Measurements from ENCODE around the gene MARF1. TPM values are rescaled to one million over a fixed set of nuclear protein-coding genes. Genes with fewer than 3 reads are reported as not detected.
"Not testable (repeated sequence)": the region's sequence is repeated elsewhere in the genome, so short reads cannot be mapped to it uniquely, and the experiment has no call there.

The MARF1 gene
- total RNA-seq, 6 donors from 2014 or later: 27.2 to 94.3 (median 71.3) TPM

- TF ChIP-seq POLR2A (IDR thresholded peaks at IDR 0.05) (no peak), POLR2AphosphoS5 (IDR thresholded peaks at IDR 0.05) (no peak), EP300 (IDR thresholded peaks at IDR 0.05) (no peak)
- TF ChIP-seq, protein P1, sequence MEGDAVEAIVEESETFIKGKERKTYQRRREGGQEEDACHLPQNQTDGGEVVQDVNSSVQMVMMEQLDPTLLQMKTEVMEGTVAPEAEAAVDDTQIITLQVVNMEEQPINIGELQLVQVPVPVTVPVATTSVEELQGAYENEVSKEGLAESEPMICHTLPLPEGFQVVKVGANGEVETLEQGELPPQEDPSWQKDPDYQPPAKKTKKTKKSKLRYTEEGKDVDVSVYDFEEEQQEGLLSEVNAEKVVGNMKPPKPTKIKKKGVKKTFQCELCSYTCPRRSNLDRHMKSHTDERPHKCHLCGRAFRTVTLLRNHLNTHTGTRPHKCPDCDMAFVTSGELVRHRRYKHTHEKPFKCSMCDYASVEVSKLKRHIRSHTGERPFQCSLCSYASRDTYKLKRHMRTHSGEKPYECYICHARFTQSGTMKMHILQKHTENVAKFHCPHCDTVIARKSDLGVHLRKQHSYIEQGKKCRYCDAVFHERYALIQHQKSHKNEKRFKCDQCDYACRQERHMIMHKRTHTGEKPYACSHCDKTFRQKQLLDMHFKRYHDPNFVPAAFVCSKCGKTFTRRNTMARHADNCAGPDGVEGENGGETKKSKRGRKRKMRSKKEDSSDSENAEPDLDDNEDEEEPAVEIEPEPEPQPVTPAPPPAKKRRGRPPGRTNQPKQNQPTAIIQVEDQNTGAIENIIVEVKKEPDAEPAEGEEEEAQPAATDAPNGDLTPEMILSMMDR (IDR thresholded peaks at IDR 0.05): no peak
- Histone ChIP-seq H3K36me3 (no peaks in the 10 kb centered on the region), H3K27ac (no peak overlapping the region), H3K27me3 (no peaks in the 10 kb centered on the region), H3K9me3 (no peaks in the 10 kb centered on the region), H3K4me3 (no peak overlapping the region), H3K4me1 (peaks cover 0 to 8% (median 1%) of the 10 kb centered on the region in 4 donors)
- DNase-seq (no peak), ATAC-seq (ENCODE audit: low FRiP score in 2 of 2) (no peak)
- WGBS, 2 donors: 78 to 93% methylated on average over 3 of the region's 3 CpGs
Observed at GRCh38 chr16:15548482-15548891, 94.5 kb downstream of the MARF1 start.

DNA sequence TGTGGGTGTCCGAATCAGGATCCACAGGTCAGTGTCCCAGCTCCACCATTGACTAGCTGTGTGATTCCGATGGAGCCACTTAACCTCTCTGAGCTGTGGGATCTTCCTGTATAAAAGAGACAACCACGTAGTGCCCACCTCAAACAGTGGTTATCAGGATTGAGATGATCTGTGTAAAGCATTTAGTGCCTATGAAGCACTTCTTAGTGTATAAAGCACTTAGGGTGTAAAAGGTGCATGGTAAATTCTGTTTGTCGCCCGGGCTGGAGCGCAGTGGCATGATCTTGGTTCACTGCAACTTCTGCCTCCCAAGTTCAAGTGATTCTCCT lies 95.2 kb downstream of the MARF1 start:
- Histone ChIP-seq H3K27ac (no peak overlapping the region), H3K27me3 (no peaks in the 10 kb centered on the region), H3K4me1 (peaks cover 0 to 8% (median 1%) of the 10 kb centered on the region in 4 donors), H3K9me3 (no peaks in the 10 kb centered on the region), H3K36me3 (no peaks in the 10 kb centered on the region), H3K4me3 (no peak overlapping the region)
- ATAC-seq (ENCODE audit: low FRiP score in 2 of 2) (no peak), DNase-seq (no peak)
- no peak for TF ChIP-seq POLR2AphosphoS5 (IDR thresholded peaks at IDR 0.05)
- TF ChIP-seq, protein P1 (IDR thresholded peaks at IDR 0.05): no peak
- TF ChIP-seq EP300 (IDR thresholded peaks at IDR 0.05): no peak
- no peak for TF ChIP-seq POLR2A (IDR thresholded peaks at IDR 0.05)
- 94 to 96% methylated on average over 5 to 6 of the region's 6 CpGs for WGBS, 2 donors

DNA sequence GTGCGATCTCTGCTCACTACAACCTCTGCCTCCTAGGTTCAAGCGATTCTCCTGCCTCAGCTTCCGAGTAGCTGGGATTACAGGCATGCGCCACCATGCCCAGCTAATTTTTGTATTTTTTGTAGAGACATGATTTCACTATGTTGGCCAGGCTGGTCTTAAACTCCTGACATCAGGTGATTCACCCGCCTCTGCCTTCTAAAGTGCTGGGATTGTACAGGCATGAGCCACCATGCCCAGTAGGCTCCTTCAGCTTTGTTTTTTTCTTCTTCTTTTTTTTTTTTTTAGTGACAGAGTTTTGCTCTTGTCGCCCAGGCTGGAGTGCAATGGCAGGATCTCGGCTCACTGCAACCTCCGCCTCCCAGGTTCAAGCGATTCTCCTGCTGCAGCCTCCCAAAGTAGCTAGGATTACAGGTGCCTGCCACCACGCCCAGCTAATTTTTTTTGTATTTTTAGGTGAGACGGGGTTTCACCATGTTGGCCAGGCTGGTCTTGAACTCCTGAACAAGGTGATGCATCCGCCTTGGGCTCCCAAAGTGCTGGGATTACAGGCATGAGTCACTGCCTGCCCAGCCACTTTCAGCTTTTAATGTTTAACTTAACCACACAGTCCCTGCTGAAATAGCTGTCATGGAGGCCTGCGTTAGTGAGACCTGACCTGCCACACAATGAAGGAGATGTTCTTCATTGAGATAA lies 95.7 kb downstream of the MARF1 start:
- H3K4me1 ChIP-seq; H3K27ac ChIP-seq; H3K9me3 ChIP-seq; H3K4me3 ChIP-seq; H3K27me3 ChIP-seq; ATAC-seq (ENCODE audit: low FRiP score in 2 of 2); H3K36me3 ChIP-seq; DNase-seq: not testable (repeated sequence)
- 94 to 95% methylated on average over 12 to 13 of the region's 13 CpGs for WGBS, 2 donors

- DNase-seq (no peak), ATAC-seq (ENCODE audit: low FRiP score in 2 of 2) (no peak)
- Histone ChIP-seq H3K4me1 (peaks cover 0 to 2% (median 0%) of the 10 kb centered on the region in 4 donors), H3K4me3 (no peak overlapping the region), H3K27ac (no peak overlapping the region), H3K9me3 (no peaks in the 10 kb centered on the region), H3K27me3 (no peaks in the 10 kb centered on the region), H3K36me3 (no peaks in the 10 kb centered on the region)
- no peak for TF ChIP-seq POLR2A (IDR thresholded peaks at IDR 0.05)
- TF ChIP-seq EP300 (IDR thresholded peaks at IDR 0.05): no peak
- TF ChIP-seq, protein P1 (IDR thresholded peaks at IDR 0.05): no peak
- TF ChIP-seq POLR2AphosphoS5 (IDR thresholded peaks at IDR 0.05): no peak
- WGBS, 2 donors: 94 to 100% methylated on average over 2 of the region's 2 CpGs
Observed at GRCh38 chr16:15545544-15545943, 97.4 kb downstream of the MARF1 start.

DNA sequence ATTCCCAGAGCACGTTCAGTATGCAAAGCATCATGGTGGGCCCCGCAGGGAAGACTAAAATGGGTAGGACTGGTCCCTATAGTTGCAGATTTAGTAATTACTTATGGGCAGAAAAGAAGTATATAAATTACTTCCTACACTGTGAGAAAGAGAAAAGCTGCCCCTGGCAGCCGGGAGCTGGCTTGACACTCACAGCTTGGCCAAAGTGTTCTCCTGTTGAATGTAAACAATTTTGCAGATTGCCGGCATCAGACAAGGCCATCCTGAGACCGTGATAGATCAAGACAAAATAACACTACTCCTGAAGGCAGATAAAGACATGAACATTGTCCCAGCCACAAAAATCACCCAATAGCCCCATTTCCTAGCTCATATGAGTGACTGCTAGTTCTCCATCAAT lies 98.5 kb downstream of the MARF1 start:
- H3K4me3 ChIP-seq: no peak overlapping the region
- H3K36me3 ChIP-seq: no peaks in the 10 kb centered on the region
- no peak for TF ChIP-seq EP300 (IDR thresholded peaks at IDR 0.05)
- no peak for TF ChIP-seq POLR2A (IDR thresholded peaks at IDR 0.05)
- no peak for TF ChIP-seq POLR2AphosphoS5 (IDR thresholded peaks at IDR 0.05)
- TF ChIP-seq, protein P1 (IDR thresholded peaks at IDR 0.05): no peak
- 61 to 77% methylated on average over 5 of the region's 5 CpGs for WGBS, 2 donors
- no peaks in the 10 kb centered on the region for H3K4me1 ChIP-seq
- H3K27ac ChIP-seq: no peak overlapping the region
- H3K27me3 ChIP-seq: no peaks in the 10 kb centered on the region
- ATAC-seq (ENCODE audit: low FRiP score in 2 of 2) (no peak), DNase-seq (no peak)
- H3K9me3 ChIP-seq: no peaks in the 10 kb centered on the region

Other genes starting within 250 kb of the MARF1 start
- gene MPV17L, start 247.4 kb downstream of the MARF1 start, total RNA-seq: 1 to 10 TPM; 1.2 to 7.6 (median 2.4) TPM
- 10 to 100 TPM in 4 of 6 donors, 1 to 10 TPM in 2; 5.2 to 27.6 (median 16.1) TPM for gene BMERB1, start 208.6 kb downstream of the MARF1 start, total RNA-seq
- 10 to 100 TPM; 19.5 to 63.9 (median 37.0) TPM for gene NDE1, start 7.1 kb upstream of the MARF1 start, total RNA-seq
- gene MYH11, start 213.9 kb upstream of the MARF1 start, total RNA-seq: 100 to 1,000 TPM in 2 of 6 donors, 10 to 100 TPM in 4; 33.6 to 224 (median 87.4) TPM
- gene CEP20, start 245.4 kb upstream of the MARF1 start, total RNA-seq: 10 to 100 TPM in 5 of 6 donors, 1 to 10 TPM in 1; 7.7 to 45.2 (median 28.5) TPM

All from upper lobe of left lung (tissue), 6 donors.